Neuron (in vitro differentiated cells): ENCODE measurements around the gene ATP2B1.

Source experiments
- H2AFZ ChIP-seq: one replicate; pipeline ENCODE4 v1.6.1; 2013; ENCODE audit warnings: low read depth, mild to moderate bottlenecking, inconsistent platforms, low read length, moderate library complexity
- H3K27me3 ChIP-seq: one replicate; pipeline ENCODE4 v1.6.1; 2013; ENCODE audit warnings: low read length; ENCODE audit not compliant: insufficient read depth
- H3K36me3 ChIP-seq: one replicate; pipeline ENCODE4 v1.6.1; 2013; ENCODE audit warnings: low read length; ENCODE audit not compliant: insufficient read depth
- H3K4me1 ChIP-seq: one replicate; pipeline ENCODE4 v1.6.1; 2013; ENCODE audit warnings: low read length; ENCODE audit not compliant: insufficient read depth
- H3K4me3 ChIP-seq: 2 replicates; pipeline ENCODE4 v1.5.1; 2013; ENCODE audit warnings: mild to moderate bottlenecking, low read length, moderate library complexity
- H3K9me3 ChIP-seq: one replicate; pipeline ENCODE4 v1.6.1; 2013; ENCODE audit warnings: low read length

Gene ATP2B1

DNA sequence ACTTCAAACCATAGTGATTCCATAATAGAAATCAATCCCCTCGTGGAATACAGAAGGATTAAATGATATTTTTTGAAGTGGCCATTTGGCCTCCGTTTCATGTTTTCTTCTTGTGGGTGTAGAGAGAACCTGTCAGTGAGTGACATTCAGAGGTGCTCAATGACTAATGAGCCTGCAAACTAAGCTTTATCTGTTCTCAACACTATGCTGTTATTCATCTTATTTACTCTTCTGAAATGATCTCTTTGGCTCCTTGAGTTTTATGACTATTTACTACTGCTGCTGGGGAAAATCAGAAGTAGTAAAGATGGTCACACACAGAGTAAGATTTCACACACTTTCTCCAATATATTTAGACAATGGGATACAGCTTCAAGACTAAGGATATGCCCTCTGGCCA is 30.4 kb downstream of the ATP2B1 start:
- no peak overlapping the region for H2AFZ ChIP-seq
- H3K9me3 ChIP-seq: peaks cover 2% of the 10 kb centered on the region
- H3K4me1 ChIP-seq: no peaks in the 10 kb centered on the region
- no peaks in the 10 kb centered on the region for H3K27me3 ChIP-seq
- no peaks in the 10 kb centered on the region for H3K36me3 ChIP-seq
- no peak overlapping the region for H3K4me3 ChIP-seq

GRCh38 chr12:89676930-89677329 is 31.7 kb downstream of the ATP2B1 start:
- H3K9me3 ChIP-seq: no peaks in the 10 kb centered on the region
- no peaks in the 10 kb centered on the region for H3K4me1 ChIP-seq
- H2AFZ ChIP-seq: no peak overlapping the region
- no peaks in the 10 kb centered on the region for H3K36me3 ChIP-seq
- H3K27me3 ChIP-seq: no peaks in the 10 kb centered on the region
- no peak overlapping the region for H3K4me3 ChIP-seq

DNA sequence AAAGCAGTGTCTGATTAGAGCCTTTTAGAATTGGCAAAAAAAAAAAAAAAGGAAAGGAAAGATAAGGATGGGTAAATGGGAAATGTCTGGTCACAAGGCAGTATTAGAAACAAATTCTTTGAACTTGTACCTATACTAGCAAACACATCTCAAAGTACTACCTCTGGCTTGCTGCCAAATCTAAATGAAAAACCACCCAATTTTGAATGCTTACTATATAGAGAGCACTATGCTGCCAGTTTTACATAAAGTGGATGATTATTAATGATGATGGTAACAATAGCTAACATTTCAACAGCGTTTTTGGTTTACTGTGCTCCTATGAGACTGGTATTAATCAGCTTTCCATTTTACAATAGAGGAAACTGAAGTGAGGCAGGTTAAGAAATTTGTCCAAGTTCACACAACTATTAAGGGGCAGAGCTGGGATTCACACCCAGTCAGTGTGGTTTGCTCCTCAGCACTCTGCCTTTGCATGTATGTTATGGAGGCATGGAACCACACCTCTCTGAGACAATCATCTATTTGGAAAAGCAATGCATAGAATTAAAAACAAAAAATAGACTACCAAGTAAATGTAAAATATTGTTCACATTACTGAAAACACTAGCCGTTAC is 34.2 kb downstream of the ATP2B1 start:
- no peak overlapping the region for H3K4me3 ChIP-seq
- H3K36me3 ChIP-seq: no peaks in the 10 kb centered on the region
- no peak overlapping the region for H2AFZ ChIP-seq
- H3K4me1 ChIP-seq: no peaks in the 10 kb centered on the region
- no peaks in the 10 kb centered on the region for H3K9me3 ChIP-seq
- no peaks in the 10 kb centered on the region for H3K27me3 ChIP-seq

DNA sequence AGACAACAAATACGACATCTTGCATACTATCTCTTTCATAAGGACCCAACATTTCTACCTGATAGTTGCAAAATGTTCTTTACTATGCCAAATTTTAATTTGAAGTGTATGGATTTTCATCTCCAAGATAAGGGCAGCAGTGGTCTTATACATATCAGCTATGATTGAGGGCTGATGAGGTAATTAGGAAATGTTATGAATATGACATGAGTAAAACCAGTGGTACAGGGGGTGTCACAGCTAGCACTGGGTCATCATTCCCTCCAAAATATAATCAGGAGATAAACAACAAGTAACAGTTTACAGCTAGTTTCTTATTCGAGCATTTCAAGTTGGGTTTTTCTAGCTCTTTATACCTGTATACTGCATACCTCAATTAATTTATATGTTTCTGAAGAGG is 35.0 kb downstream of the ATP2B1 start:
- H3K9me3 ChIP-seq: peaks cover 3% of the 10 kb centered on the region
- H3K36me3 ChIP-seq: no peaks in the 10 kb centered on the region
- H3K27me3 ChIP-seq: no peaks in the 10 kb centered on the region
- no peaks in the 10 kb centered on the region for H3K4me1 ChIP-seq
- H2AFZ ChIP-seq: no peak overlapping the region
- no peak overlapping the region for H3K4me3 ChIP-seq

DNA sequence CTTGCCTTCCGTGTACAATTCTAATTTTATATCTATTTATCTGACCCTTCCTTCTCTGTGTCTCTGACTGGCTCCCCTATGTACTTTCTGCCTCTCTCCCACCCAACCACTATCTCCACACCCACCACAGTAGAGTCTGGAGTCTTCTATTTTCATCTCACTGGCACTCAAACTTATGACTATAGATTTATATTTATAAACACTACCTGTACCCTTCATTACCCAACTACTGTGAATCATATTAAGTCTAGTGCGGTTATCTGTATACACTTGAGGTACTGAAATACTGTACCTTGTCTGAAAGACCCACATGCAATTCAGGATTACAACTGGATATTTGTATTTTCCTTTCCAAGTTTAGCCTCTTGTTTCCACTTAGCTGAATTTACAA is 36.1 kb downstream of the ATP2B1 start:
- Histone ChIP-seq H3K27me3 (no peaks in the 10 kb centered on the region), H3K36me3 (no peaks in the 10 kb centered on the region), H2AFZ (no peak overlapping the region), H3K4me3 (no peak overlapping the region), H3K4me1 (no peaks in the 10 kb centered on the region), H3K9me3 (peaks cover 3% of the 10 kb centered on the region)

- H3K4me3 ChIP-seq: no peak overlapping the region
- H3K4me1 ChIP-seq: no peaks in the 10 kb centered on the region
- H3K9me3 ChIP-seq: peaks cover 3% of the 10 kb centered on the region
- no peaks in the 10 kb centered on the region for H3K27me3 ChIP-seq
- H3K36me3 ChIP-seq: no peaks in the 10 kb centered on the region
- H2AFZ ChIP-seq: no peak overlapping the region
Observed at GRCh38 chr12:89671469-89671868, 37.2 kb downstream of the ATP2B1 start.

DNA sequence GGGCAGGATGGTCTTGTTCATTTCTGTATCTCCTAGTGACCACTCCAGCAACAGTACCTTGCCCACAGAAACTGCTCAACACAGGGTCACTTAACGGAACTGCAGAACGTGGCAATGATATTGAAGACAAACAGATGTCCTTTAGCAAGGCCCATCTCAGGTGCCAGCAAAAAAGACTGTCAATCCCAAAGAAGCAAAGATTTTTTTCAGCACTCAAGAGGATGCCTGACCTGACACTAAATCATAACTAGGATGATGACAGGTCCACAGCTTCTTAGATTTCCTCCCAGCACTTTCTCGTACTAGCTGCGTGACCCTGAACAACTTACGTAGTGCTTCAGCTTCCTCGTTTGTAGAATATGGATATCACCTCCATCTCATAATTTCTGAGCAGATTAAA is 39.4 kb downstream of the ATP2B1 start:
- no peaks in the 10 kb centered on the region for H3K36me3 ChIP-seq
- no peaks in the 10 kb centered on the region for H3K4me1 ChIP-seq
- H3K27me3 ChIP-seq: no peaks in the 10 kb centered on the region
- no peak overlapping the region for H3K4me3 ChIP-seq
- no peak overlapping the region for H2AFZ ChIP-seq
- peaks cover 3% of the 10 kb centered on the region for H3K9me3 ChIP-seq

- Histone ChIP-seq H2AFZ (no peak overlapping the region), H3K4me3 (no peak overlapping the region), H3K27me3 (no peaks in the 10 kb centered on the region), H3K9me3 (peaks cover 3% of the 10 kb centered on the region), H3K36me3 (no peaks in the 10 kb centered on the region), H3K4me1 (peaks cover 3% of the 10 kb centered on the region)
Observed at GRCh38 chr12:89665556-89665955, 43.1 kb downstream of the ATP2B1 start.

GRCh38 chr12:89664441-89664840 is 44.2 kb downstream of the ATP2B1 start:
- Histone ChIP-seq H3K9me3 (peaks cover 3% of the 10 kb centered on the region), H3K27me3 (no peaks in the 10 kb centered on the region), H3K4me1 (peaks cover 3% of the 10 kb centered on the region)

DNA sequence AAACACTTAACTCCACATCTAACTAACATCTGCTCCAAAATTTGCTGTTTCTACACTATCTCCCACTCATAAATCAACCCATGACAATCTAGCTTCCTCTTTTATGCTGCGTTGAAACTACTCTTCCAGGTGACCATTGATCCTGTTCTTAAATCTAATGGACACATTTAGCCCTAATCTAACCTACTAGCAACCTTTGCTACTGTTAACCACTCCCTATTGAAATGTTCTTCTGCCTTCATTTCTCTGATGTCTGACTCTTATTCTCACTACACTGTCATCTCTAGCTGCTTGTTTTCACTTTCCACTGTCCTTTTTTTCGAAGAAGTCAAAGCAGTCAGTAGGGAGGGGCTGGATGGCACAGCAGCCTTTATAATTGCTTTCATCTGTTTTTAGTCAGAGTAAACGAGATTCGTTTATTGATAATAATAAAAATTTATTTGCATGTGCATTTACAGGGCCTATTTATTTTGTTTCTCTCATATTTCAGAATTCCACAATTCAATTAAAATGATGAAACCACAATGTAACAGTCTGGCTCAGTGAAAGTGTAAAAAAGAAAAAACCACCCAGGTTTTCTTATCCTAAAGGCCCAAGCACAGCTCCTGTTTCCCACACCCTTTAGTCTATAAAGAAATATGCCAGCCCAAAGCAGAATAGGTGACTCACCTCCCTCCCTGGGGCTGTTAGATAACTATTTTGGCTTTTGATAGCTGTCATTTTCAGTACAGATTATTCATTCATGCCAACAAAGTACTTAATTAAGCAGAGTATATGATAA is 44.9 kb downstream of the ATP2B1 start:
- H3K36me3 ChIP-seq: no peaks in the 10 kb centered on the region
- H3K27me3 ChIP-seq: no peaks in the 10 kb centered on the region
- H3K4me3 ChIP-seq: no peak overlapping the region
- no peak overlapping the region for H2AFZ ChIP-seq
- H3K9me3 ChIP-seq: no peaks in the 10 kb centered on the region
- H3K4me1 ChIP-seq: peaks cover 5% of the 10 kb centered on the region

More at GRCh38 chr12:89664441-89664840, 44.2 kb downstream of the ATP2B1 start:
- no peak overlapping the region for H2AFZ ChIP-seq
- no peaks in the 10 kb centered on the region for H3K36me3 ChIP-seq
- no peak overlapping the region for H3K4me3 ChIP-seq

- H3K4me1 ChIP-seq: peaks cover 5% of the 10 kb centered on the region
- no peaks in the 10 kb centered on the region for H3K9me3 ChIP-seq
- H2AFZ ChIP-seq: no peak overlapping the region
- H3K27me3 ChIP-seq: no peaks in the 10 kb centered on the region
- no peaks in the 10 kb centered on the region for H3K36me3 ChIP-seq
- no peak overlapping the region for H3K4me3 ChIP-seq
Observed at GRCh38 chr12:89662623-89663022, 46.0 kb downstream of the ATP2B1 start.

- H3K9me3 ChIP-seq: no peaks in the 10 kb centered on the region
- no peak overlapping the region for H3K4me3 ChIP-seq
- no peaks in the 10 kb centered on the region for H3K36me3 ChIP-seq
- peaks cover 5% of the 10 kb centered on the region for H3K4me1 ChIP-seq
- H3K27me3 ChIP-seq: no peaks in the 10 kb centered on the region
- H2AFZ ChIP-seq: no peak overlapping the region
Observed at GRCh38 chr12:89661706-89662330, 46.8 kb downstream of the ATP2B1 start.

DNA sequence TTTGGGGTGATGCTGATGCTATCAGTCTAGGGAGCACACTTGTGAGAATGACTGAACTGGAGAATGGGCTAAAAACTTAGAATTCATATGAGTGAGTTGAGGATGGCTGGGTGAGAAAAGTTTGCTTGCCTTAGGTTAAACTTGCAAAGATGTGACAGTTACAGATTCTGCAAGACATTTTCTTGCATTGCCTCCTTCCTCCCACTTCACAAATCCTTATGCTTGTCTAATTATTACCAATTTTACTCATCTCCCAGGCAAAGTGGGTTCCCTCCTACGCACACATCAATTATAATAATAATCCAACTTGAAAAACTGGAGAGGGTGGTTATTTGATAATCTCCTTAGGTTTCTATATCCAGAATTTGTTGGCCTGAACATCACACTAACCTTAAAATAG is 50.9 kb downstream of the ATP2B1 start:
- H2AFZ ChIP-seq: no peak overlapping the region
- H3K4me1 ChIP-seq: peaks cover 5% of the 10 kb centered on the region
- no peaks in the 10 kb centered on the region for H3K9me3 ChIP-seq
- H3K4me3 ChIP-seq: no peak overlapping the region
- H3K27me3 ChIP-seq: no peaks in the 10 kb centered on the region
- peaks cover 2% of the 10 kb centered on the region for H3K36me3 ChIP-seq
